Forelimb muscle (tissue), 1 donor: Measurements from ENCODE around the gene PEX14. TPM values are rescaled to one million over a fixed set of nuclear protein-coding genes. Genes with fewer than 3 reads are reported as not detected.

Experiments used
- DNase-seq: peaks from one replicate; pipeline ENCODE4 v3.0.0-alpha.2; 2013; ENCODE audit warnings: low read depth
- polyA plus RNA-seq: library from polyadenylated mRNA; unstranded; fragments of 120-200 nt; gene quantifications from one replicate; pipeline ENCODE4 v1.2.1, GENCODE V29; 2013; ENCODE audit not compliant: insufficient read length

PEX14 gene
- polyA plus RNA-seq, 1 donor: 13.9 TPM

DNA sequence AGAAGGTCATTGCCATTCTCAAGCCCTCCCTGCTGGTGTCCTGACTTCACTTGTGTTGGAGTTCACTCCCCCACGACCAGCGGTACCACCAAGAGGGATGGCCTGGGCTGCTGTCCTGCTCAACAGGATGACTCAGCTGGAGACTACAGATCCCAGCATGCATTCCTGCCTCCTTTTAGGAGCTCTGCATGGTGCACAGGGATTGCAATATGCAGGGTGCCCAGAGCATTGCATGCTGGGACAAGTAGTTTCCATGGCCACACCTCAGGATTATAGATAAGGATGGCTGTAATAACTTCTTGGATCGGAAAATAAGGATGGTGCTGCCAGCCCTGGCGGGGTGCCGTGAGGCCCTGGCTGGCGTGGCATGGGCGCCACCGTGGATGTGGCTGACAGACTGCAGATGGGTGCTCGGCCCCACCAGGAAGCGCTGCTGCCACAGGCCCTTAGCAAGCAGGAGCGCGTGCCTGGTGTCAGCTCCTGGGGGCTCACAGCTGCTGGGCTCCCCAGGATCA, 171.7 kb downstream of the PEX14 start:
- no peak for DNase-seq

DNA sequence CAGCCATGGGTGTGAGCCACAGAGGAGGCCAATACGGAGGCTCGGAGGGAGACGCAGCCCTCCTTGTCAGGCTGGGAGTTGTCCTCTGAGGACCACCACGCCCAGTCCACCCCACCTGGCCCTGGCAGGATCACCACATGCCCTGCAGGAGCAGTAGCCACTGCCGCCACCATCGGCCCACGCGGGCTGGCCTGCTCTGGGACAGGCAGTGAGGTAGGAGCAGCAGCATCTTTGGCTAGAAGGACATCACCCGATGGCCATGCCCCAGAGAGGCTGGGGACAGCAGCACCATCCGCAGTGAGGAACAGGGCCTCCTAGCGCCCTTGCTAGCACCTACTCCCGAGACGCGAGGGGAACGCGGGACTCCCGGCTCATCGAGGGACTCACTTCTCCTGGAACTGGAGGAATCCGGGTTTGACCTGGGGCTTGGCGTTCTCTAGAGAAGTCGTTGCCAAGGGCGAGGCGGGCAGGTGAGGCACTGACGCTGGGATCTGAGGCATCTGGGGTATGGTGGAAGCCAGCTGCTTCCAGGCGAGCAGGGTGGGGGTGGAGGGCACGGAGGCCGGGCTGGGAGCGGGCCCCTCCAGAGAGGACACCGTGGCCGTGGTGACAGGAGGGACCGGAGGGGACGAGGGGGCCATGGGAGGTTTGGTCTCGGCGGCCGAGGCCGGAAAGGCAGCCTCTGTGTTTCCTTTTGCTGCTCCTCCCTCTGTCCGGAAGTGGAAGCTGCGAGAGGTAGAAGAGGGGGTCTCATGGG, 172.8 kb downstream of the PEX14 start:
- no peak for DNase-seq

DNA sequence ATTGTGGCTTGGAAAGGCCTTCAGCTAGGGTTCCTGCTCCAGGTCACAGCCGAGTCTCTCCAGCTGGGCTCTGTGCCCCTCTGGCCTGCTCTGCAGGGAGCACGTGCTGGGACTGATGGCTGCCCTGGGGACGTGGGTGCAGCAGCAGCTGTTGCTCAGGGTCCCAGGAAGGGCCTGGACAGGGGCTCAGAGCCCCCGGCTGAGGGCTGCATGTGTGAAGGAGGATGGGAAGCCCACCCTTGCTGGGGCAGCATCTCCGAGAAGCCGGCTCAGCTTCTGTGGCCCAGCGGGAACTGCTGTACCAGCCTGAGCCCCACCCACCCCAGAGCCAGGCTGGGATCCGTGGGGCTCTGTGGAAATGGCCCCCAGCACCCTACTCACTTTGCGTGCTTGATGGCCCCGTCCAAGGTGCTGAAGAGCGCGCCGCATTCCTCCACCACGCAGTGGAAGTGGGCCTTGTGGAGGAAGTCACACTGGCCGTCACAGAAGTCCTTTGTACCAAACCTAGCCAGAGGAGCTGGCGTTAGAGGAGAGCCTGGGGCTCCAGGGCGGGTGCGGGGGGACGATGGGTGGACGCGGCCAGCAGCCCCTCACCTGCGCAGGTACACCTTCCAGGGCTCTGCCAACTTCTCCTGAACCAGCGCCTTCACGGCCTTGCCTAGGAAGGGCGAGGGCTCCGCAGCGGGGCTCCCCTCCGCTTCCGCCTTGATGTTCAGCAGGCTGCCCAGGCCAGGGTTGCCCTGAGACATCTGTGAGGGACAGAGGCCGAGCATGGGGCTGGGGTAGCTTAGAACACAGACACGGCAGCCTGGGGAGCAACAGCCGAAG, 174.2 kb downstream of the PEX14 start:
- no peak for DNase-seq

- no peak for DNase-seq
Measured at GRCh38 chr1:10649517-10650201, 174.9 kb downstream of the PEX14 start.

- no peak for DNase-seq
Measured at GRCh38 chr1:10650556-10651388, 176.0 kb downstream of the PEX14 start.

GRCh38 chr1:10651389-10651766, 176.6 kb downstream of the PEX14 start:
- no peak for DNase-seq

DNA sequence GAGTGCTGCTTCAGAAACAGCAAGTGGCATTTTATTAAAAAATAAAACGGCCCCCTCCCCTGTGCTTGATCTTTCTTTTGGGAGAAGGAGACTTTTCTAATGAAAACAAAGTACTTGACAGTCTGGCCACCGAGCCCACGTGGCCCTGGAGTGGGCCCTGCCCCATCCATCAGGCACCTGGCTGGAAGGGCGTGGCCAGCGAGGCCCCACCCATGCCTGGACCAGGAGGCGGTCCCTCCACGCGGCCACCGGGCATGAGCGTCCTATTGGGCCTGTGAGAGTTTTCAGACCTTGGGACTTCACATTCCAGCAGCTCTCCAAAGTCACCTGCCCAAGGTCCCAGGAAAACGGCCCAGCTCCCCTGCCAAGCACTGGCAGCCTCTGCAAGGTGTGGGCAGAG, 177.0 kb downstream of the PEX14 start:
- no peak for DNase-seq

DNA sequence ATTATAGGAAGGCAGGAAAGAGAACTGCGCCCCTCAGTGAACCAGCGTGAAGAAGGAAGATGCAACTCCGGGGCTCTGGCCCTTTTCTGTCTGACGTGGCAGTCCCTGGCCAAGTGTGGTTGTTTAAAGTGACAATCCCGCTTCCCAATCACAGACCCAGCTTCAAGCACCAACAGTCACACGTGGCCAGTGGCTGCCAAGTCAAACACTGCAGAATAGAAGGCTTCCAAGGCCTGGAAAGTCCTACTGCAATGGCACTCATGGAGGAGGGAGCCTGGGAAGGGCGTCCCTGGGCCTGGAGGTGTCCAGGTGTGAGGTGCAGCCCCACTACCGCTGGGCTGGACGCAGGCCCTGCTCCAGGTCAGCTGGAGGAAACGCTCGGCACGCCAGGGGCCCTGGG, 177.9 kb downstream of the PEX14 start:
- DNase-seq: no peak

GRCh38 chr1:10653370-10654125, 178.8 kb downstream of the PEX14 start:
- no peak for DNase-seq

DNA sequence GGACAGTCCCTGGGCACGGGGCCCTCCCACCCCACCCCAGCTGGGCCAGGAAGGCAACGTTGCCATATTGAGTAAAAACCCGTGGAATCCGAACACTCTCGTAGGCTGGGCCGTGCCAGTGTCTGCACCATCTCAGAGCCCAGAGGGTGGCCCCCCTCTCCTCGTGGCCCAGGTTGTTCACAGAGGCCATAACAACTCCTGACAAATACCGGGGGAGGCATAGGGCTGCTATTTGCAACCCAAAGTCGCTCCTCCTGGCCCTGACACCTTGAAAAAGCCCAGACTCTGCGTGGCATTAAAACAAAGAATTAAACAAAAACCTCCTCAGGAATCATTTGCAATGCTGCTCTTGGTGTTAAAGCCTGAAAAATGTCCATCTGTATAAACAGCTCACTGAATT, 180.3 kb downstream of the PEX14 start:
- DNase-seq: no peak

- DNase-seq: no peak
Measured at GRCh38 chr1:10656431-10656830, 181.7 kb downstream of the PEX14 start.

DNA sequence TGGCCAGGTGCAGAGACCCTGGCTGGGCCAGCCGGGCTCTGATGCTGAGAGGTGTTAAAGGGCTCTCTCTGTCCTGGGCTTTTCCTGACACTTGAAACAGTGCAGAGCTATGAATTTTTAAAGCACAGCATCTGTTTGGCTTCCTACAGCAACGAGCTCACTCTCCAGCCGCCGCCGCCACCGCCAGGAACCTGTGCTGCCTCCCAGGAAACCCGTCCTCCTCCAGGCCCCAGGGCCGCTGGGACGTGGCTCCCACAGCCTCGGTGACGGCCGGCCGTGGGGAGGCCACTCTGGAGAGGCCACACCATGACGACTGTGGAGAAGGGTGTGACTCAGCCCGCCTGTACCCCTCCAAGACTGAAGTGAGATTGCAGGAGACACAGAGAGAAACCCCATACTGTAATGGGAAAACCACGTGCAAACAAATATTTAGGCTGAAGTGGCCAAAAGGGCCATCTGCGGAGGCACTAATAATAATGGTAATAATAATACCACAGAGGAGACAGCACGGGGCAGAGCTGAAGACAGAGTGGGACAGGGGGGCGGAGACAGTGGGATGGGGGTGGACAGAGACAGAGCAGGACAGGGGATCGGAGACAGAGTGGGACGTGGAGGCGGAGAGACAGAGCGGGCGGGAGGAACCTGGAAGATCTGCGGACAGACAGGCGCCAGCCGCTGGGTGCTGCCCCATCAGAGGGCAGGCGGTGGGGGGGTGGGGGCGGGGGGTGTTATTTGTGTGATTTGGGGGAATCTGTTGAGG, 182.5 kb downstream of the PEX14 start:
- no peak for DNase-seq

DNA sequence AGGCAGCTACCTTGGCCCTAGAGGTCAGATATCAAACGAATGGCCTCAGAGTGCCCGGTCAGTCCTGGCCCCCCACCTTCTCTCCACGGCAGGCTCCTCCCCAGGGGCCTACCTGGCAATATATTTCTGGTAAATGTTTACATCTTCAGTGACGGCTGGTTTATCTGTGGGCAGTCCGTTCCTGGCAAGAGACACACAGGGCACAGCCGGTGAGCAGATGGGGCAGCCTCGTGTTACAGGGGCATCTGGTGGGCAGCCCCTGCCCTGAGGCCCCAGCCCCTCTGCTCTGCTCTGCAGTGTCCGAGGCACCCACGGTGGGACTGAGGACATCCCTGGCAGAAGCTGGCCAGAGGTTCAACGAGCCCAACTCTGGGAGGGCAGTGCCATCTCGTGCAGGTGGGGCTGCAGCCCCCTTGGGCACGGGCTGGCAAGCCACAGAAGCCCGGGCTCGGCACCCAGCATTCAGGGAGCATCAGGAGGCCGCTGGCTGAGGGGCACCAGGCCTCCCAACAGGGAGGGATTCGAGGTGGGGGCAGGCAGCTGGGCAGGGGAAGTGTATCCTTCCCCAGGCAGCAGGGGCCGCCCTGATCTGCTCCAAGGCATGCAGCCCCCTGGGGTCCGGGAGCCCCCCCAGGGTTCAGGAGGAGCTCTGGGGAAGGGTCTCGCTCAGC, 183.8 kb downstream of the PEX14 start:
- DNase-seq: no peak

DNA sequence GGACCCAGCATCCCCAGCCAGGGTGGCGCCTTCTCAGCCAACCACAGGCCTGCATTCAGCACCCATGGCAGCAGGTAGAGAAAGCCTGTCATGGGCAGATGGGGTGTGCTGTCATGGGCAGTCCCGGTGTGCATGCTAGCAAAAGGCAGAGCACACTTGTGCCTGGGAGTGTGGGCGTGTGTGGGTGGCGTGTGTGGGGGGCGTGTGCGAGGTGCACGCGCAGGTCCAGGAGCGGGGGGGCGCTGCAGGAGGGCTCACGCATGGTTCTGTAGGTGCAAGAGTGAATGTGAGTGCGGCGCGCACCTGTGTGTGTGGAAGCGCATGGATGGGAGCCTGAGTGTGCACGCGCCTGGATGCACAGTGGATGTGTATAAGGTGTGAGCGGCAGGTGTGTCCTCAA, 184.5 kb downstream of the PEX14 start:
- DNase-seq: no peak

DNA sequence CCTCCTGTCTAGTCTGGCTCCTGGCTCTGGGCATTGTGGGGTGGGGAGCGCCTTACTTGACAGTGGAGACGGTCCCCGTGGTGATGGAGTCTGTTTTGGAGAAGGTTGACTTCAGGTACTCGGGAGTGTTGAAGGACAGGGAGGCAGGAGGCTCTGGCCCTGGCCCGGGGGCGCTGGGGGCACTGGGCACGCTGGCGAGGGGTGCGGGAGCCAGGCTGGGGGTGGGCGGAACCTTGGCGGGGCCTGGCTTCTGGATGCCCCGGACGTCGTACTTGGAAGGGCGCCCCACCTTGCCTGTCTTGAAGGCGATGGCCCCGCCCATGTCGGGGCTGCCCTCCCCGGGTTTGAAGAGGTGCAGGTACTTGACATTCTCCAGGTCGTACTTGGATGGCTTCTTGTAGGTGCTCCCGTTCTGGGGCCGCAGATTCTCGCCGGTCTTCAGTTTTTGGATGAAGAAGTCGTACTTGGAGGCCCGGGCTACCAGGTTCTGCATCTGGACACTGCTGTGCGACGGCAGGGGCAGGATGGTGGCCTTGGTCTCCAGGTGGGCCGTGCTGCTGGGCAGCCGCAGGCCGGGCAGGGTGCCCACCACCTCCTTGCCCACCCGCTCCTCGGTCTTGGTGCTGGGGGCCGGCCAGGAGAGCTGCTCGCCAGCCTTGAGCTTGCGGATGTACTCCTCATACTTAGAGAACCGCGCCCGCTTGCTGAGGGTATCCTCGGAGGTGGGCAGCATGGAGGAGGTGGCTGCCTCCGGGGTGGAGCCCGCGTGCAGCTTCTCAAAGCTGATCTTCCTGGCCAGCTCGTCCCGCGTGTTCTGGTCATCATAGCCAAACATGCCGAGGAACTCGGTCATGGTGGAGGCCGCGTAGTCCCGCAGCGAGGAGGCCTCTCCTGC, 185.1 kb downstream of the PEX14 start:
- no peak for DNase-seq

- no peak for DNase-seq
Measured at GRCh38 chr1:10661453-10661852, 186.7 kb downstream of the PEX14 start.

- no peak for DNase-seq
Measured at GRCh38 chr1:10662090-10662688, 187.4 kb downstream of the PEX14 start.
